Fibroblast of gingiva (primary cell): Measurements from ENCODE around the gene SLC6A18.
"Not testable (repeated sequence)": the region's sequence is repeated elsewhere in the genome, so short reads cannot be mapped to it uniquely, and the experiment has no call there.

Experiments used
- DNase-seq: peaks from one replicate; pipeline ENCODE4 v3.0.0-alpha.2; 2011; ENCODE audit warnings: low read depth

The SLC6A18 gene

GRCh38 chr5:1277781-1278180, 52.6 kb downstream of the SLC6A18 start:
- DNase-seq, result no peak

GRCh38 chr5:1278216-1278615, 53.0 kb downstream of the SLC6A18 start:
- DNase-seq, result no peak

- no peak for DNase-seq
Observed at GRCh38 chr5:1278656-1279442, 53.7 kb downstream of the SLC6A18 start.

GRCh38 chr5:1279443-1280151, 54.4 kb downstream of the SLC6A18 start:
- DNase-seq, result no peak

- no peak for DNase-seq
Observed at GRCh38 chr5:1280177-1281037, 55.2 kb downstream of the SLC6A18 start.

GRCh38 chr5:1281038-1281882, 56.1 kb downstream of the SLC6A18 start:
- no peak for DNase-seq

- no peak for DNase-seq
Observed at GRCh38 chr5:1282131-1282992, 57.2 kb downstream of the SLC6A18 start.

GRCh38 chr5:1282993-1283728, 58.0 kb downstream of the SLC6A18 start:
- DNase-seq, result not testable (repeated sequence)

- not testable (repeated sequence) for DNase-seq
Observed at GRCh38 chr5:1283729-1284041, 58.5 kb downstream of the SLC6A18 start.

GRCh38 chr5:1284336-1284970, 59.3 kb downstream of the SLC6A18 start:
- DNase-seq, result not testable (repeated sequence)

GRCh38 chr5:1285141-1285540, 60.0 kb downstream of the SLC6A18 start:
- DNase-seq, result no peak

GRCh38 chr5:1285883-1286291, 60.7 kb downstream of the SLC6A18 start:
- no peak for DNase-seq

- DNase-seq, result no peak
Observed at GRCh38 chr5:1288439-1289335, 63.5 kb downstream of the SLC6A18 start.

GRCh38 chr5:1289559-1289958, 64.4 kb downstream of the SLC6A18 start:
- DNase-seq, result not testable (repeated sequence)

GRCh38 chr5:1290956-1291355, 65.8 kb downstream of the SLC6A18 start:
- DNase-seq, result not testable (repeated sequence)

- no peak for DNase-seq
Observed at GRCh38 chr5:1291611-1292080, 66.5 kb downstream of the SLC6A18 start.

- no peak for DNase-seq
Observed at GRCh38 chr5:1292139-1292538, 67.0 kb downstream of the SLC6A18 start.

GRCh38 chr5:1292846-1293415, 67.8 kb downstream of the SLC6A18 start:
- no peak for DNase-seq
